Measurements from ENCODE around the gene FBXL17. TPM values are rescaled to one million over a fixed set of nuclear protein-coding genes. Genes with fewer than 3 reads are reported as not detected.

FBXL17 gene
- total and polyA plus RNA-seq, 3 experiments from 2014 or later: 6.4 to 8.2 (median 6.9) TPM

- no peaks in the 10 kb centered on the region for H3K4me1 ChIP-seq (ENCODE audit: insufficient read depth, low read length)
- no peaks in the 10 kb centered on the region for H3K27me3 ChIP-seq (ENCODE audit: insufficient read depth, low read length, poor library complexity, severe bottlenecking)
- no peaks in the 10 kb centered on the region for H3K9me3 Mint-ChIP-seq
- H3K27ac ChIP-seq (ENCODE audit: low read depth, low read length): no peak overlapping the region
- ChIA-PET CTCF (no interaction called here), POLR2A (no interaction called here)
- H3K27me3 Mint-ChIP-seq: no peaks in the 10 kb centered on the region
- H3K27ac Mint-ChIP-seq: peak overlapping the region in 1 of 8 donors; percentile 51
- no peaks in the 10 kb centered on the region for H3K36me3 ChIP-seq (ENCODE audit: insufficient read depth, low read length)
- peaks cover 0 to 4% (median 0%) of the 10 kb centered on the region in 3 donors for H3K36me3 Mint-ChIP-seq
- H3K9me3 ChIP-seq (ENCODE audit: low read length): no peaks in the 10 kb centered on the region
- no peak for DNase-seq
- H3K4me3 Mint-ChIP-seq: no peak overlapping the region
- no peak overlapping the region for H3K4me3 ChIP-seq (ENCODE audit: low read length)
- no peaks in the 10 kb centered on the region for H3K4me1 Mint-ChIP-seq
Observed at GRCh38 chr5:108060340-108060739, 321.6 kb downstream of the FBXL17 start.

- ChIA-PET POLR2A (no interaction called here), CTCF (no interaction called here)
- DNase-seq: no peak
- no peaks in the 10 kb centered on the region for H3K27me3 Mint-ChIP-seq
- Histone ChIP-seq H3K27ac (ENCODE audit: low read depth, low read length) (no peak overlapping the region), H3K4me3 (ENCODE audit: low read length) (no peak overlapping the region), H3K27me3 (ENCODE audit: insufficient read depth, low read length, poor library complexity, severe bottlenecking) (no peaks in the 10 kb centered on the region), H3K36me3 (ENCODE audit: insufficient read depth, low read length) (no peaks in the 10 kb centered on the region), H3K9me3 (ENCODE audit: low read length) (no peaks in the 10 kb centered on the region), H3K4me1 (ENCODE audit: insufficient read depth, low read length) (no peaks in the 10 kb centered on the region)
- no peak overlapping the region for H3K27ac Mint-ChIP-seq
- H3K4me1 Mint-ChIP-seq: no peaks in the 10 kb centered on the region
- H3K9me3 Mint-ChIP-seq: peaks cover 0 to 5% (median 4%) of the 10 kb centered on the region in 5 donors
- no peak overlapping the region for H3K4me3 Mint-ChIP-seq
- peaks cover 3 to 6% (median 5%) of the 10 kb centered on the region in 3 donors for H3K36me3 Mint-ChIP-seq
Observed at GRCh38 chr5:108059334-108059733, 322.6 kb downstream of the FBXL17 start.

- no peak for DNase-seq
- H3K9me3 ChIP-seq (ENCODE audit: low read length): no peaks in the 10 kb centered on the region
Observed at GRCh38 chr5:108054349-108054748, 327.5 kb downstream of the FBXL17 start.

GRCh38 chr5:108046955-108047670 is 334.8 kb downstream of the FBXL17 start:
- DNase-seq: no peak
- Histone ChIP-seq H3K27ac (ENCODE audit: low read depth, low read length) (no peak overlapping the region), H3K27me3 (ENCODE audit: insufficient read depth, low read length, poor library complexity, severe bottlenecking) (no peaks in the 10 kb centered on the region), H3K9me3 (ENCODE audit: low read length) (no peaks in the 10 kb centered on the region), H3K36me3 (ENCODE audit: insufficient read depth, low read length) (no peaks in the 10 kb centered on the region), H3K4me1 (ENCODE audit: insufficient read depth, low read length) (no peaks in the 10 kb centered on the region), H3K4me3 (ENCODE audit: low read length) (no peak overlapping the region)
- Mint-ChIP-seq H3K4me1 (peaks cover 0 to 4% (median 2%) of the 10 kb centered on the region in 3 donors), H3K9me3 (peaks cover 15 to 33% (median 24%) of the 10 kb centered on the region in 5 donors), H3K4me3 (no peak overlapping the region), H3K36me3 (peaks cover 27 to 54% (median 30%) of the 10 kb centered on the region in 3 donors), H3K27ac (no peak overlapping the region), H3K27me3 (peaks cover 0 to 3% of the 10 kb centered on the region in 2 donors)
- CTCF ChIA-PET: no interaction called here
- POLR2A ChIA-PET: no interaction called here

More at GRCh38 chr5:108054349-108054748, 327.5 kb downstream of the FBXL17 start:
- POLR2A ChIA-PET: no interaction called here
- Mint-ChIP-seq H3K27me3 (peaks cover 0 to 4% of the 10 kb centered on the region in 2 donors), H3K36me3 (peaks cover 24 to 53% (median 46%) of the 10 kb centered on the region in 3 donors), H3K4me3 (no peak overlapping the region), H3K9me3 (peaks cover 24 to 50% (median 45%) of the 10 kb centered on the region in 5 donors), H3K4me1 (peaks cover 0 to 4% (median 0%) of the 10 kb centered on the region in 3 donors), H3K27ac (no peak overlapping the region)
- no peaks in the 10 kb centered on the region for H3K36me3 ChIP-seq (ENCODE audit: insufficient read depth, low read length)
- no peak overlapping the region for H3K27ac ChIP-seq (ENCODE audit: low read depth, low read length)
- no peaks in the 10 kb centered on the region for H3K4me1 ChIP-seq (ENCODE audit: insufficient read depth, low read length)
- CTCF ChIA-PET: no interaction called here
- no peak overlapping the region for H3K4me3 ChIP-seq (ENCODE audit: low read length)
- no peaks in the 10 kb centered on the region for H3K27me3 ChIP-seq (ENCODE audit: insufficient read depth, low read length, poor library complexity, severe bottlenecking)

- ChIA-PET CTCF (no interaction called here), POLR2A (no interaction called here)
- no peaks in the 10 kb centered on the region for H3K9me3 ChIP-seq (ENCODE audit: low read length)
- Mint-ChIP-seq H3K36me3 (peaks cover 0 to 8% (median 0%) of the 10 kb centered on the region in 3 donors), H3K27me3 (no peaks in the 10 kb centered on the region), H3K4me1 (peaks cover 0 to 1% (median 0%) of the 10 kb centered on the region in 3 donors), H3K9me3 (no peaks in the 10 kb centered on the region), H3K4me3 (no peak overlapping the region), H3K27ac (no peak overlapping the region)
- H3K36me3 ChIP-seq (ENCODE audit: insufficient read depth, low read length): no peaks in the 10 kb centered on the region
- no peak overlapping the region for H3K27ac ChIP-seq (ENCODE audit: low read depth, low read length)
- H3K4me1 ChIP-seq (ENCODE audit: insufficient read depth, low read length): no peaks in the 10 kb centered on the region
- H3K4me3 ChIP-seq (ENCODE audit: low read length): no peak overlapping the region
- no peak for DNase-seq
- no peaks in the 10 kb centered on the region for H3K27me3 ChIP-seq (ENCODE audit: insufficient read depth, low read length, poor library complexity, severe bottlenecking)
Observed at GRCh38 chr5:108036482-108036881, 345.4 kb downstream of the FBXL17 start.

GRCh38 chr5:108028883-108029282 is 353.0 kb downstream of the FBXL17 start:
- POLR2A ChIA-PET: no interaction called here
- CTCF ChIA-PET: no interaction called here

GRCh38 chr5:108028412-108028811 is 353.5 kb downstream of the FBXL17 start:
- Histone ChIP-seq H3K9me3 (ENCODE audit: low read length) (no peaks in the 10 kb centered on the region), H3K4me1 (ENCODE audit: insufficient read depth, low read length) (no peaks in the 10 kb centered on the region), H3K36me3 (ENCODE audit: insufficient read depth, low read length) (no peaks in the 10 kb centered on the region), H3K27me3 (ENCODE audit: insufficient read depth, low read length, poor library complexity, severe bottlenecking) (no peaks in the 10 kb centered on the region), H3K27ac (ENCODE audit: low read depth, low read length) (no peak overlapping the region), H3K4me3 (ENCODE audit: low read length) (no peak overlapping the region)
- POLR2A ChIA-PET: no interaction called here
- Mint-ChIP-seq H3K36me3 (peaks cover 0 to 4% (median 0%) of the 10 kb centered on the region in 3 donors), H3K27me3 (no peaks in the 10 kb centered on the region), H3K9me3 (no peaks in the 10 kb centered on the region), H3K4me1 (no peaks in the 10 kb centered on the region), H3K27ac (peak overlapping the region in 1 of 8 donors; percentile 26), H3K4me3 (no peak overlapping the region)
- DNase-seq: no peak
- CTCF ChIA-PET: no interaction called here

More at GRCh38 chr5:108028883-108029282, 353.0 kb downstream of the FBXL17 start:
- no peak overlapping the region for H3K4me3 Mint-ChIP-seq
- no peaks in the 10 kb centered on the region for H3K9me3 ChIP-seq (ENCODE audit: low read length)
- no peaks in the 10 kb centered on the region for H3K27me3 ChIP-seq (ENCODE audit: insufficient read depth, low read length, poor library complexity, severe bottlenecking)
- no peaks in the 10 kb centered on the region for H3K4me1 Mint-ChIP-seq
- no peaks in the 10 kb centered on the region for H3K9me3 Mint-ChIP-seq
- no peak overlapping the region for H3K4me3 ChIP-seq (ENCODE audit: low read length)
- no peak for DNase-seq
- peaks cover 0 to 4% (median 0%) of the 10 kb centered on the region in 3 donors for H3K36me3 Mint-ChIP-seq
- H3K27ac Mint-ChIP-seq: no peak overlapping the region
- no peaks in the 10 kb centered on the region for H3K27me3 Mint-ChIP-seq
- H3K36me3 ChIP-seq (ENCODE audit: insufficient read depth, low read length): no peaks in the 10 kb centered on the region
- H3K4me1 ChIP-seq (ENCODE audit: insufficient read depth, low read length): no peaks in the 10 kb centered on the region
- no peak overlapping the region for H3K27ac ChIP-seq (ENCODE audit: low read depth, low read length)

- H3K9me3 Mint-ChIP-seq: no peaks in the 10 kb centered on the region
- H3K36me3 Mint-ChIP-seq: no peaks in the 10 kb centered on the region
- no peak overlapping the region for H3K27ac Mint-ChIP-seq
- no peak overlapping the region for H3K4me3 Mint-ChIP-seq
- Histone ChIP-seq H3K27me3 (ENCODE audit: insufficient read depth, low read length, poor library complexity, severe bottlenecking) (no peaks in the 10 kb centered on the region), H3K4me1 (ENCODE audit: insufficient read depth, low read length) (no peaks in the 10 kb centered on the region), H3K4me3 (ENCODE audit: low read length) (no peak overlapping the region), H3K36me3 (ENCODE audit: insufficient read depth, low read length) (no peaks in the 10 kb centered on the region), H3K9me3 (ENCODE audit: low read length) (no peaks in the 10 kb centered on the region), H3K27ac (ENCODE audit: low read depth, low read length) (no peak overlapping the region)
- H3K27me3 Mint-ChIP-seq: no peaks in the 10 kb centered on the region
- no peak for DNase-seq
- ChIA-PET POLR2A (no interaction called here), CTCF (no interaction called here)
- no peaks in the 10 kb centered on the region for H3K4me1 Mint-ChIP-seq
Observed at GRCh38 chr5:108025957-108026356, 355.9 kb downstream of the FBXL17 start.
